GM18505 (cell line): ENCODE results near the gene CMTM3.
"Not testable (repeated sequence)": the region's sequence is repeated elsewhere in the genome, so short reads cannot be mapped to it uniquely, and the experiment has no call there.

Experiments used
- ATAC-seq: cut with Tn5 transposase; IDR thresholded peaks from one replicate; pipeline ENCODE4 v1.9.1; 2021; ENCODE audit not compliant: unreplicated experiment
- POLR2A ChIP-seq: IDR thresholded peaks from 4 replicates; pipeline ENCODE4 v1.6.1; 2011; ENCODE audit warnings: borderline replicate concordance; ENCODE audit not compliant: insufficient read depth, insufficient read length; ENCODE audit errors: extremely low read depth

The CMTM3 gene

DNA sequence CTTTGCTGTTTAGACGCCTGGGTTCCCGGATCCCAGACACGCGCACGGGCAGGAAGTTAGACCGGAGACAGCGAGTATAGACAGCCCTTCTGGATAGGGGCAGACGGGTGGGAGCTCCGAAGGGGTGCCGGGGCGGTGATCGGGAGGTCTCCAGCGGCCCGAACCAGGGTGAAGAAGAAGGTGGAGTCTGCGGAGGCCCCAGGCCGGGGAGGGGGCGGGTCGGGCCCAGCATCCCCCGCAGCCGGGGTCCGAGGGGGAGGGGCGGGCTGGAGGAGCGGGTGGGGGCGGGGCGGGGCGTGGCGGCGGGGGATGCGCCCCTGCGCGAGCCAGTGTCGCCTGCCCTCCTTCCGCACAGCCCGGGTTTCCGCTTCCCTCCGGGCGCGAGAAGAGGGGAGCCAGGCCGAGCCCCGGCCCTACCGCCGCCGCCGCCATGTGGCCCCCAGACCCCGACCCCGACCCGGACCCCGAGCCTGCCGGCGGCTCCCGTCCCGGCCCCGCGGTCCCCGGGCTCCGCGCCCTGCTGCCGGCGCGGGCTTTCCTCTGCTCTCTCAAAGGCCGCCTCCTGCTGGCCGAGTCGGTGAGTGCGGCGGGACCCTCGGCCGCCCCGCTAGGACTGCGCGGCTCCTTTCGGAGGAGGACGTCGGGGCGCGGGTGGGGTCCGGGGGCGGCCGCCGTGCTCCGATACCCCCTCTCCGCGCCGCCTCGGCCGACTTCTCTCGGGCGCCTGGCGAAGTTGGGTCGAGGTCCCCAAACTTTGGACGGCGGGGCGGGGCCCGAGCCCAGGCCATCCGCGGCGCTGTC, at the start of gene CMTM3:
Gene CMTM3, plus strand, starts transcription at position 329 of the 801 bp plus-strand sequence. Its CDS starts 102 bp downstream, at position 431.
- TF ChIP-seq POLR2A: peak; percentile 53
- ATAC-seq: peak; percentile 53

GRCh38 chr16:66560107-66560506, 44.4 kb upstream of the CMTM3 start:
- TF ChIP-seq POLR2A: no peak
- no peak for ATAC-seq

- ATAC-seq: no peak
- no peak for TF ChIP-seq POLR2A
Observed at GRCh38 chr16:66561381-66562080, 43.0 kb upstream of the CMTM3 start.

GRCh38 chr16:66562409-66562808, 42.1 kb upstream of the CMTM3 start:
- ATAC-seq: no peak
- no peak for TF ChIP-seq POLR2A

- no peak for ATAC-seq
Observed at GRCh38 chr16:66562986-66563385, 41.5 kb upstream of the CMTM3 start.

DNA sequence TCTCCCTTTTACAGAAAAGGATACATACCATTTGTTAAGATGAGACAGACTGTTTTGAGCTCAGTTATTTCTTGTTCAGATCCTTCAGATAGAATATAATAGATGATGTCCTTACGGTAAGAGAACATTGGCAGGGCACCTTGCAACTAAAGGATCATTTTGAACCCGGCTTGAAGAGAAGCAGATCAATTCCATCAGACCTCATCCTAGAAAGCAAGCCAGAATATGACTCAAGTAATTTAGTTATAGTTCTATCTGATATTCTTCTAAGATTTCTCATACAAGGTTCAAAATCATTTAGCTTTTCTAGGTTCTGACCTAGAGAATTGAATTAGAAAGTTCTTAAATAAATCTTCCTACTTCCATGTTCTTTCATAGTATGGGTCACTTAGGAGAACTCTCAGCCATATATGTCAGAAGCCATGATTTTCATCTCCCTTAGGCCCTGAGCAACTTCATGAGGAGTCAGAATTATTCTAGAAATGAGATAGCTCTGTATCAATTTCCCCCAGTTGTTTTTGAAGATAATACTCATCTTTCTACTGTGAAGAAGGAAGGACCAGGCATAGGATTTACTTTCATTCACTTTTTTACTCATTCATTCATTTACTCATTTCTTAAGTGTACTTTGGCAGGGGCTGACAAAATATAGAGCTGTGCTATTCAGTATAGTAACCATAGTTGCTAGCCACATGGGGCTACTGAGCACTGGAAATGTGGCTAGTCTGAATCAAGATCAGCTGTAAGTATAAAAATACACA, 40.8 kb upstream of the CMTM3 start:
- no peak for TF ChIP-seq POLR2A

More at GRCh38 chr16:66562986-66563385, 41.5 kb upstream of the CMTM3 start:
- no peak for TF ChIP-seq POLR2A

GRCh38 chr16:66566051-66566901, 38.2 kb upstream of the CMTM3 start, which contains the start of gene CMTM1:
TSS of gene CMTM1 (plus strand) at chr16:66566439. CDS start at chr16:66566514, 75 bp downstream.
- no peak for TF ChIP-seq POLR2A
- no peak for ATAC-seq

More for the DNA sequence above, 40.8 kb upstream of the CMTM3 start:
- ATAC-seq: no peak

DNA sequence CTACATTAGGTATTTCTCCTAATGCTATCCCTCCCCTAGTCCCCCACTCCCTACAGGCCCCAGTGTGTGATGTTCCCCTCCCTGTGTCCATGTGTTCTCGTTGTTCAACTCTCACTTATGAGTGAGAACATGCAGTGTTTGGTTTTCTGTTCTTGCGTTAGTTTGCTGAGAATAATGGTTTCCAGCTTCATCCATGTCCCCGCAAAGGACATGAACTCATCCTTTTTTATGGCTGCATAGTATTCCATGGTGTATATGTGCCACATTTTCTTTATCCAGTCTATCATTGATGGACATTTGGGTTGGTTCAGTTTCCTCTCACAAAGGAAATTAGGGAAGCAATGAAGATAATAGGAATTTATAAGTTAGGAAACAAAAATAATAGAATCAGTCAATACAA, 37.2 kb upstream of the CMTM3 start:
- not testable (repeated sequence) for ATAC-seq

GRCh38 chr16:66568355-66568754, 36.1 kb upstream of the CMTM3 start:
- ATAC-seq: no peak
- no peak for TF ChIP-seq POLR2A

DNA sequence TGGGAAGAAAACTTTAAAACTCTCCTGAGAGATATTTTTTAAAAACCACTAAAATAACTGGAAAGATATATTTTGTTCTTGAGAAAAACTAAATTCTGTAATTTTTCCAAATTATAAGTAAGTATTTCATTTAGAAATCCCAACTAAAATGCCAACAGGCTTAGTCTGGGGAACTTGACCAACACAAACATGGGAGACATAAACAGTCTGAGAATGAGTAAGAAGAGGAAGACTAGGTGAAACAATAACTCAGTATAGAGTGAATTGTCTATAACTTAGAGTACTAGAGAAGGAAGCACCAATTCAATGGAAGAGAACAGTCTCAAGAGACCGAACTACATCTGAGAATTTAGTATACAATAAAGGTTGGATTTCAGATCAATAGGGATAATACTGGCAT, 35.4 kb upstream of the CMTM3 start:
- no peak for TF ChIP-seq POLR2A
- ATAC-seq: no peak

DNA sequence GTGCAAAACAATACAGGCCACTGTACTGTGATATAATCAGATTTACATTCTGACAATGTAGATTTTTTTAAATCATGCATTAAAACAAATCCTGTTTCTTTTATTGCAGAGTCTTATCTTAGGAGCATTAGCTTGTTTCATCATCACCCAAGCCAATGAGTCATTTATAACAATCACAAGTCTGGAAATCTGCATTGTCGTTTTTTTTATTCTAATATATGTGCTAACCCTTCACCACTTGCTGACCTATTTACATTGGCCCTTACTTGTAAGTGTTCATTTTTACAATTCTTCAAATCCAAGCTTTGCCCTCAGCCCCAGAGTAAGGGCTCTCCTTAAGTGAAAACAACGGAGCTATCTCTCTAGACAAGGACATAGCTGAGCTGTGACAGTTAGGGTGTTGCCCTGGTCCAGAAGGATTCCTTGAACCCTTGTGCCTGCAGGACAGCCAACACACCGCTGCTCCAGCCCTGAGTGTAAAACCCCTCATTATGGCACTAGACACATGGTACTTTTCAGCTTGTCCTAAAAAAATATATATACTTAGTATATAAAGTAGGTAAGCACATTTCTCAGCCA, 34.6 kb upstream of the CMTM3 start:
- no peak for TF ChIP-seq POLR2A
- ATAC-seq: no peak

- no peak for ATAC-seq
- TF ChIP-seq POLR2A: no peak
Observed at GRCh38 chr16:66572356-66572755, 32.1 kb upstream of the CMTM3 start.

DNA sequence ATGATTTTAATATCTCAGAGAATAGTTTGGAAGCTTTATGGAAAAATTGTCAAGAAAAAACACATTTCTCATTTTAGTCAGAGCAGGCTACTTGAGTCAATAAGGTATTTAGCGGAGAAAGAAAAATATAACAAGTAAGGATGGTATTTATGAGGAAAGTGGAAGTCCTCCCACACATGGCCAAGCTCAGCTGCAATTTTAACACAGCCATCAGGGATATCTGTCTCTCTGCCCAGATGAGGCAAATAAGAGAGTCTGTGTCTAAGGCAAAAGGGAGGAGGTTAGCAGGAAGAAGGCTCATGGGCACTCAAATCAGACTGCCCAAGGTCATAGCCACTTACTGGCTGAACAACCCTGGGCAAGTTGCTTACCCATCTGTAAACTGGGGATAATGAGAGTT, 30.4 kb upstream of the CMTM3 start:
- no peak for ATAC-seq
- no peak for TF ChIP-seq POLR2A

DNA sequence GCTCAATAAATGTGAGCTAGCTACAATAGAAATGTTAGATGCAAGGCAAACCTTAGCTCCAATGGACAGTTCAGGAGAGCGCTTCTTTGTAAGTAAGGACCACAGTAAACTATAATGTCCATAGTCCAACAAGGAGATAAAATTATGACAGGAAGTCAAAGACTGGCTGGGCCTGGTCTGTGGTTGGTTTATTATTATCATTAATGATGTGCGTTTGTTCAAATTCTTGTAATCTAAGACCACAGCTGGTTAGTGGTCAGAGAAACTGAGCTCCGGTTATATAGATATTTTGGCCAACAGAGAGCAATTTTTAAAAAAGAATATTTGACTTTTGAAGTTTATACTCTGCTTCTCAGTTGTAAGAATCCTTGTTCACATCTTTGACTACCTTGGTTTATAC, 30.0 kb upstream of the CMTM3 start:
- no peak for TF ChIP-seq POLR2A
- ATAC-seq: no peak
